HepG2 (cell line): Measurements from ENCODE around the gene COX4I2. TPM values are rescaled to one million over a fixed set of nuclear protein-coding genes. Genes with fewer than 3 reads are reported as not detected.

Experiments used
- EP300 ChIP-seq, 3 experiments: sonication (generic) in 1 of 3; formaldehyde crosslinking in 1 of 3; IDR thresholded peaks; 2 replicates each; pipeline versions ENCODE4 v1.5.1 to v1.6.1; 2011 to 2020; ENCODE audit warnings: low read depth in 2 of 3, low read length in 2 of 3, borderline replicate concordance in 1 of 3, improper control_type of control experiment in 1 of 3, mild to moderate bottlenecking in 1 of 3, missing genetic modification reagents in 1 of 3, moderate library complexity in 1 of 3
- FOXJ3 ChIP-seq: sonication (generic); formaldehyde crosslinking; IDR thresholded peaks from 2 replicates; pipeline ENCODE4 v1.4.0; 2020; ENCODE audit warnings: missing genetic modification reagents, mild to moderate bottlenecking, borderline replicate concordance
- GTF3A ChIP-seq: sonication (generic); formaldehyde crosslinking; conservative IDR thresholded peaks from 2 replicates; pipeline ENCODE4 v1.4.0; 2020; ENCODE audit warnings: mild to moderate bottlenecking, missing genetic modification reagents
- HOXA3 ChIP-seq: sonication (generic); formaldehyde crosslinking; IDR thresholded peaks from 2 replicates; pipeline ENCODE4 v1.5.0; 2020; ENCODE audit warnings: missing genetic modification reagents
- MBD4 ChIP-seq: IDR thresholded peaks from 2 replicates; pipeline ENCODE4 v1.6.1; 2012; ENCODE audit warnings: low read length, inconsistent platforms, borderline replicate concordance
- MED13 ChIP-seq: sonication (generic); formaldehyde crosslinking; IDR thresholded peaks from 2 replicates; pipeline ENCODE4 v1.5.0; 2020; ENCODE audit warnings: missing genetic modification reagents
- MTA3 ChIP-seq: sonication (generic); formaldehyde crosslinking; IDR thresholded peaks from 2 replicates; pipeline ENCODE4 v1.4.0; 2020; ENCODE audit warnings: missing genetic modification reagents
- NCOA2 ChIP-seq: sonication (generic); formaldehyde crosslinking; IDR thresholded peaks from 2 replicates; pipeline ENCODE4 v1.8.0; 2022; ENCODE audit warnings: inconsistent platforms
- NFYC ChIP-seq: IDR thresholded peaks from 2 replicates; pipeline ENCODE4 v1.6.1; 2016; ENCODE audit warnings: missing genetic modification reagents, missing compliant biosample characterization
- RFXAP ChIP-seq: sonication (generic); formaldehyde crosslinking; IDR thresholded peaks from 2 replicates; pipeline ENCODE4 v1.4.0; 2020; ENCODE audit warnings: missing genetic modification reagents, borderline replicate concordance
- TARDBP ChIP-seq: sonication (generic); formaldehyde crosslinking; IDR thresholded peaks from 2 replicates; pipeline ENCODE4 v1.8.0; 2022; ENCODE audit warnings: mild to moderate bottlenecking, missing genetic modification reagents
- TOPORS ChIP-seq: sonication (generic); formaldehyde crosslinking; IDR thresholded peaks from 2 replicates; pipeline ENCODE4 v1.8.0; 2023; ENCODE audit warnings: mild to moderate bottlenecking, missing genetic modification reagents
- ZFP82 ChIP-seq: sonication (generic); formaldehyde crosslinking; IDR thresholded peaks from 2 replicates; pipeline ENCODE4 v1.5.1; 2020; ENCODE audit warnings: mild to moderate bottlenecking, missing genetic modification reagents, borderline replicate concordance
- ZNF367 ChIP-seq: sonication (generic); formaldehyde crosslinking; IDR thresholded peaks from 2 replicates; pipeline ENCODE4 v1.4.0; 2020; ENCODE audit warnings: missing genetic modification reagents, borderline replicate concordance
- ZNF550 ChIP-seq: sonication (generic); formaldehyde crosslinking; IDR thresholded peaks from 2 replicates; pipeline ENCODE4 v1.4.0; 2020; ENCODE audit warnings: mild to moderate bottlenecking, missing genetic modification reagents, borderline replicate concordance
- ZNF7 ChIP-seq: IDR thresholded peaks from 2 replicates; pipeline ENCODE4 v1.6.1; 2016; ENCODE audit warnings: missing biosample characterization, missing genetic modification reagents
- ZNF703 ChIP-seq: sonication (generic); formaldehyde crosslinking; IDR thresholded peaks from 2 replicates; pipeline ENCODE4 v1.5.1; 2020; ENCODE audit warnings: missing genetic modification reagents, mild to moderate bottlenecking, moderate library complexity, borderline replicate concordance
- ZNF773 ChIP-seq: sonication (generic); formaldehyde crosslinking; IDR thresholded peaks from 2 replicates; pipeline ENCODE4 v1.4.0; 2020; ENCODE audit warnings: missing genetic modification reagents, borderline replicate concordance
- ZNF878 ChIP-seq: sonication (generic); formaldehyde crosslinking; IDR thresholded peaks from 2 replicates; pipeline ENCODE4 v1.8.1; 2023; ENCODE audit warnings: mild to moderate bottlenecking, missing genetic modification reagents, moderate library complexity
- polyA plus RNA-seq, 8 experiments: library from polyadenylated mRNA; depleted of rRNA in 3 of 8; stranded (reverse) in 7 of 8; unstranded in 1 of 8; fragments of >200 nt; fragmentation: Illumina TruSeq in 4 of 8; extraction: Trizol in 4 of 8; gene quantifications; 2 replicates each; pipeline versions ENCODE4 v1.2.1 to v1.2.3, GENCODE V29; 2011 to 2016; ENCODE audit warnings: low read depth in 4 of 8, missing spikeins in 1 of 8, mixed read lengths in 1 of 8; ENCODE audit not compliant: insufficient read depth in 1 of 8
- total RNA-seq, 5 experiments: library from RNA; depleted of rRNA; stranded (reverse); fragments of >200 nt; fragmentation: Illumina TruSeq; extraction: Trizol; gene quantifications; 2 replicates each; pipeline ENCODE4 v1.2.3, GENCODE V29; 2016; ENCODE audit warnings: low read depth in 1 of 5
- TF ChIP-seq, protein P1 (sequence below): sonication (generic); formaldehyde crosslinking; IDR thresholded peaks from 2 replicates; pipeline ENCODE4 v1.9.0; 2021; ENCODE audit warnings: missing genetic modification reagents, borderline replicate concordance
- TF ChIP-seq, protein P2 (sequence below): sonication (generic); formaldehyde crosslinking; IDR thresholded peaks from 2 replicates; pipeline ENCODE4 v1.4.0; 2020; ENCODE audit warnings: mild to moderate bottlenecking, low read depth, missing genetic modification reagents
- TF ChIP-seq, protein P3 (sequence below): sonication (generic); formaldehyde crosslinking; IDR thresholded peaks from 2 replicates; pipeline ENCODE4 v1.9.0; 2022; ENCODE audit warnings: low read depth, missing genetic modification reagents

Gene COX4I2
- total and polyA plus RNA-seq, 2 of the 13 experiments (the other 11 are each of a cell fraction or from before 2014, with no cell fraction given), result 1.1 TPM; not detected in 1

DNA sequence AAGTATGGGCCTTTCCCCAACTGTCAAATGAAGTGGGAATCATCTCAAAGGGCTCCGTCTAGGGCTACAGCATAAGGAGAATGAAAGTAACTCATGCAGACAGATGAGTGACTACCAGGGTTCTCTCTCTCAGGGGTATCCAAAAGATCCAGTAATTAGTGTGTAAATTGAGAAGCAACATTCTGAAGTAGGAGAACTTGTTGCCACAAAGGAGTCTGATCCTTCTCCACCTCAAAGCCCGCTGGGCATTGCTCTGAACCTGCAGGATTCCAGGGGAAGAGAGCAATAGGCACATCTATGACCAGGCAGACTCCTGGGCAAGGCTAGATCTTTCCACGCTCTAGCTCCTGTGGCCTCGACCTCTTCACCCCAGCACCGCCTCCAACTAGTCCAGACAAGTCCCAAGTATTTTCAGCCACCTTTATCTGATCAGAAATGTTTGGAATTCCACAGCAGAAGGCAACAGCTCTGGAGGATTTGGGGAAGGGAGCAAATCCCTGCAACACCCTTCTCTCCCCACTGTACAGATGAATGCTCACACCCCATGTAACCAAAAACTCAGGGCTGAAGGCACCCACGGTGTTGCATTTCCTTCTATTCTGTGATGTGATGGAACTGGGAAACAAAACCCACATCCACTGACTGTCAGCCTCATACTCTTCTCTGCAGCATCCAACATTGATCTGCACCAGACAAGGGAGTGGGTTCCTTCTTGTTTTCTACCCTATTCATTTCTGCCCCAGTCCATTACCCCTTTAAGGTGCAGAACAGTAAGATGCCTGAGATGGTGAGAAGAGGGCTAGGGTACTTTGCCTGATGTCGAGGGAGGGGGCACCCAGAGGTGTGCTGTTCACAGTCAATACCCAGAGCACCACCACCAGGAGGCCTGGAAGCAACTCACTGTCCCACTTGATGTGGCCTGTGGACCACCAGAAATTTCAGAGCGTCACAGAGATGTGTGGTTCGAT is 41.0 kb downstream of the COX4I2 start (continued):
- TF ChIP-seq MED13 (CRISPR knock-in tag), result peak; percentile 91
- 0 out of 2 replicates have a peak, but pooled peaks have one; percentile 16 for TF ChIP-seq GTF3A (CRISPR knock-in tag)
- peak; percentile 39; the same call in 1 of the 2 replicates for TF ChIP-seq HOXA3 (CRISPR knock-in tag)
- TF ChIP-seq, protein P1, sequence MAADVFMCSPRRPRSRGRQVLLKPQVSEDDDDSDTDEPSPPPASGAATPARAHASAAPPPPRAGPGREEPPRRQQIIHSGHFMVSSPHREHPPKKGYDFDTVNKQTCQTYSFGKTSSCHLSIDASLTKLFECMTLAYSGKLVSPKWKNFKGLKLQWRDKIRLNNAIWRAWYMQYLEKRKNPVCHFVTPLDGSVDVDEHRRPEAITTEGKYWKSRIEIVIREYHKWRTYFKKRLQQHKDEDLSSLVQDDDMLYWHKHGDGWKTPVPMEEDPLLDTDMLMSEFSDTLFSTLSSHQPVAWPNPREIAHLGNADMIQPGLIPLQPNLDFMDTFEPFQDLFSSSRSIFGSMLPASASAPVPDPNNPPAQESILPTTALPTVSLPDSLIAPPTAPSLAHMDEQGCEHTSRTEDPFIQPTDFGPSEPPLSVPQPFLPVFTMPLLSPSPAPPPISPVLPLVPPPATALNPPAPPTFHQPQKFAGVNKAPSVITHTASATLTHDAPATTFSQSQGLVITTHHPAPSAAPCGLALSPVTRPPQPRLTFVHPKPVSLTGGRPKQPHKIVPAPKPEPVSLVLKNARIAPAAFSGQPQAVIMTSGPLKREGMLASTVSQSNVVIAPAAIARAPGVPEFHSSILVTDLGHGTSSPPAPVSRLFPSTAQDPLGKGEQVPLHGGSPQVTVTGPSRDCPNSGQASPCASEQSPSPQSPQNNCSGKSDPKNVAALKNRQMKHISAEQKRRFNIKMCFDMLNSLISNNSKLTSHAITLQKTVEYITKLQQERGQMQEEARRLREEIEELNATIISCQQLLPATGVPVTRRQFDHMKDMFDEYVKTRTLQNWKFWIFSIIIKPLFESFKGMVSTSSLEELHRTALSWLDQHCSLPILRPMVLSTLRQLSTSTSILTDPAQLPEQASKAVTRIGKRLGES (CRISPR knock-in tag), result no peak
- TF ChIP-seq NFYC, result no peak
- peak; percentile 4; the same call in 1 of the 2 replicates for TF ChIP-seq TOPORS (CRISPR knock-in tag)
- no peak for TF ChIP-seq ZFP82
- TF ChIP-seq, protein P2, sequence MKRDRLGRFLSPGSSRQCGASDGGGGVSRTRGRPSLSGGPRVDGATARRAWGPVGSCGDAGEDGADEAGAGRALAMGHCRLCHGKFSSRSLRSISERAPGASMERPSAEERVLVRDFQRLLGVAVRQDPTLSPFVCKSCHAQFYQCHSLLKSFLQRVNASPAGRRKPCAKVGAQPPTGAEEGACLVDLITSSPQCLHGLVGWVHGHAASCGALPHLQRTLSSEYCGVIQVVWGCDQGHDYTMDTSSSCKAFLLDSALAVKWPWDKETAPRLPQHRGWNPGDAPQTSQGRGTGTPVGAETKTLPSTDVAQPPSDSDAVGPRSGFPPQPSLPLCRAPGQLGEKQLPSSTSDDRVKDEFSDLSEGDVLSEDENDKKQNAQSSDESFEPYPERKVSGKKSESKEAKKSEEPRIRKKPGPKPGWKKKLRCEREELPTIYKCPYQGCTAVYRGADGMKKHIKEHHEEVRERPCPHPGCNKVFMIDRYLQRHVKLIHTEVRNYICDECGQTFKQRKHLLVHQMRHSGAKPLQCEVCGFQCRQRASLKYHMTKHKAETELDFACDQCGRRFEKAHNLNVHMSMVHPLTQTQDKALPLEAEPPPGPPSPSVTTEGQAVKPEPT (CRISPR knock-in tag), result no peak; the same call in 1 of the 2 replicates
- TF ChIP-seq FOXJ3, result peak; percentile 36; the same call in 1 of the 2 replicates
- TF ChIP-seq RFXAP (CRISPR knock-in tag), result no peak
- TF ChIP-seq, protein P3, sequence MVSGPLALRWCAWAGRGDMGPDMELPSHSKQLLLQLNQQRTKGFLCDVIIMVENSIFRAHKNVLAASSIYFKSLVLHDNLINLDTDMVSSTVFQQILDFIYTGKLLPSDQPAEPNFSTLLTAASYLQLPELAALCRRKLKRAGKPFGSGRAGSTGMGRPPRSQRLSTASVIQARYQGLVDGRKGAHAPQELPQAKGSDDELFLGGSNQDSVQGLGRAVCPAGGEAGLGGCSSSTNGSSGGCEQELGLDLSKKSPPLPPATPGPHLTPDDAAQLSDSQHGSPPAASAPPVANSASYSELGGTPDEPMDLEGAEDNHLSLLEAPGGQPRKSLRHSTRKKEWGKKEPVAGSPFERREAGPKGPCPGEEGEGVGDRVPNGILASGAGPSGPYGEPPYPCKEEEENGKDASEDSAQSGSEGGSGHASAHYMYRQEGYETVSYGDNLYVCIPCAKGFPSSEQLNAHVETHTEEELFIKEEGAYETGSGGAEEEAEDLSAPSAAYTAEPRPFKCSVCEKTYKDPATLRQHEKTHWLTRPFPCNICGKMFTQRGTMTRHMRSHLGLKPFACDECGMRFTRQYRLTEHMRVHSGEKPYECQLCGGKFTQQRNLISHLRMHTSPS (CRISPR knock-in tag), result peak; percentile 46; the same call in 1 of the 2 replicates
- peak; percentile 24; the same call in 1 of the 2 replicates for TF ChIP-seq MBD4
- no peak for TF ChIP-seq ZNF703 (CRISPR knock-in tag)
- no peak for TF ChIP-seq ZNF367 (CRISPR knock-in tag)
- TF ChIP-seq TARDBP (CRISPR knock-in tag), result peak; percentile 40; the same call in 1 of the 2 replicates
- no peak for TF ChIP-seq ZNF878
- no peak for TF ChIP-seq ZNF773 (CRISPR knock-in tag)
- no peak for TF ChIP-seq ZNF7 (CRISPR knock-in tag)
- TF ChIP-seq NCOA2 (CRISPR knock-in tag), result peak; percentile 84
- no peak for TF ChIP-seq ZNF550 (CRISPR knock-in tag)
- no peak for TF ChIP-seq MTA3 (CRISPR knock-in tag)
- peak; percentile 52 to 86; a peak in 2 of 4 replicates for TF ChIP-seq EP300 (IDR thresholded peaks at IDR 0.05; ENCODE audit: low read depth in 2 of 2, low read length in 2 of 2)
- TF ChIP-seq EP300 (CRISPR knock-in tag; IDR thresholded peaks at IDR 0.05; ENCODE audit: borderline replicate concordance), result peak; percentile 66; the same call in 1 of the 2 replicates
